ENCODE data around the gene KCNK3. TPM values are rescaled to one million over a fixed set of nuclear protein-coding genes. Genes with fewer than 3 reads are reported as not detected.

Gene KCNK3
- total and polyA plus RNA-seq, 2 of the 13 experiments (the other 11 are each of a cell fraction or from before 2014, with no cell fraction given): not detected

DNA sequence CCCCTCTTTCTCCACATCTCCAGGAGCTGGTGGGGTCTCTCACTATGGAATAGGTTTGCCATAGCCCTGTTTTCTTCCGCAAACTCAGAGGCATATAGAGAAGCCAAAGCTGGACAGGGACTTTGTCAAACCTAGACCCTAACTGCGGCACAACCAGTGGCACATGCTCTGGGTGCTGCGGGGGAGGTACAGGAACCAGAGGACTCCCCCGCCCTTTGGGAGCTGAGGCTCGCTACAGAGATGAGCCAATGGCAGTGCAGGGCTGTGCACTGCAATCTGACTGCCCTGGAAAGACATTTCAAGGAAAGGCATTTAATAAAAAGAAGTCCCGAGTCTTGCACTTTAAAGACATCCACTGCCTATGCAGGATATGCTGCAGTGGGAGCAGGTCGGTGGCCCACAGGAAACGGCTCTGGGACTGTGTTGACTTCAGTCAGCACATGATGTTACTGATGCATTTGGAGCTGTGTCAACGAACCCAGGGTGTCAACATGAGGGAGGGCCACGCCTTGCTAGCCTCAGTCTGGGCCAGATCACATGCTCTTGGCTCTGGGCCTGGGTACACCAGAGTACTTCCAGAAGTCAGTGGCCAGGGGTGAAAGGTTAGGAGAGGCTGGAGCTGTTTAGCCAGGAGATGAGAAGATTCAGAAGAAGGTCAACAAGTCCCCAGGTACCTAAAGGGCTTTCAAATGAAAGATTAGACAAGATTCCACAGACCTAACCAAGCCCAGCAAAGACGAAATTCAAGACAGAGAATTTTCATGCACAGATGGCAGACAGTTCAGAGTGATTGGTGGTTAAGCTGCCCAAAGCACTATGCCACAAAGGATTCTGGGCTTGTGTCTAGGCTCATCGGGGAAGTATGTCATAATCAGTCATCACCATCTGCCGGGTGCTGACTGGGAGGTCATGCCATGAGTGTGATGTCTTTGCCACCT is 79.8 kb downstream of the KCNK3 start (continued):
- TF ChIP-seq SSRP1 (CRISPR knock-in tag; IDR thresholded peaks at IDR 0.05) (no peak), MAFF (IDR thresholded peaks at IDR 0.05; ENCODE audit: low read depth, low read length) (no peak), ZNF614 (CRISPR knock-in tag; IDR thresholded peaks at IDR 0.05; ENCODE audit: borderline replicate concordance) (no peak), ZNF883 (CRISPR knock-in tag; IDR thresholded peaks at IDR 0.05; ENCODE audit: not compliant biosample characterization) (no peak), ZSCAN5A (CRISPR knock-in tag; IDR thresholded peaks at IDR 0.05; ENCODE audit: borderline replicate concordance) (no peak), HNF1B (CRISPR knock-in tag; IDR thresholded peaks at IDR 0.05) (no peak), ZNF720 (CRISPR knock-in tag; IDR thresholded peaks at IDR 0.05) (no peak), ZNF850 (CRISPR knock-in tag; conservative IDR thresholded peaks at IDR 0.05) (no peak), MEIS1 (CRISPR knock-in tag; IDR thresholded peaks at IDR 0.05; ENCODE audit: borderline replicate concordance) (0 out of 2 replicates have a peak, but pooled peaks have one; percentile 39), ZNF337 (CRISPR knock-in tag; IDR thresholded peaks at IDR 0.05; ENCODE audit: borderline replicate concordance, low read depth) (no peak), ZSCAN12 (CRISPR knock-in tag; IDR thresholded peaks at IDR 0.05) (no peak), AGO2 (optimal IDR thresholded peaks at IDR 0.05; ENCODE audit: low read depth, low read length) (no peak), ZNF296 (CRISPR knock-in tag; conservative IDR thresholded peaks at IDR 0.05) (no peak), ZFP82 (CRISPR knock-in tag; IDR thresholded peaks at IDR 0.05; ENCODE audit: borderline replicate concordance) (no peak), TIGD3 (CRISPR knock-in tag; IDR thresholded peaks at IDR 0.05; ENCODE audit: borderline replicate concordance) (no peak)
- TF ChIP-seq, protein P1, sequence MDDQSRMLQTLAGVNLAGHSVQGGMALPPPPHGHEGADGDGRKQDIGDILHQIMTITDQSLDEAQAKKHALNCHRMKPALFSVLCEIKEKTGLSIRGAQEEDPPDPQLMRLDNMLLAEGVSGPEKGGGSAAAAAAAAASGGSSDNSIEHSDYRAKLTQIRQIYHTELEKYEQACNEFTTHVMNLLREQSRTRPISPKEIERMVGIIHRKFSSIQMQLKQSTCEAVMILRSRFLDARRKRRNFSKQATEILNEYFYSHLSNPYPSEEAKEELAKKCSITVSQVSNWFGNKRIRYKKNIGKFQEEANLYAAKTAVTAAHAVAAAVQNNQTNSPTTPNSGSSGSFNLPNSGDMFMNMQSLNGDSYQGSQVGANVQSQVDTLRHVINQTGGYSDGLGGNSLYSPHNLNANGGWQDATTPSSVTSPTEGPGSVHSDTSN (CRISPR knock-in tag; IDR thresholded peaks at IDR 0.05; ENCODE audit: borderline replicate concordance): no peak
- TF ChIP-seq, protein P2, sequence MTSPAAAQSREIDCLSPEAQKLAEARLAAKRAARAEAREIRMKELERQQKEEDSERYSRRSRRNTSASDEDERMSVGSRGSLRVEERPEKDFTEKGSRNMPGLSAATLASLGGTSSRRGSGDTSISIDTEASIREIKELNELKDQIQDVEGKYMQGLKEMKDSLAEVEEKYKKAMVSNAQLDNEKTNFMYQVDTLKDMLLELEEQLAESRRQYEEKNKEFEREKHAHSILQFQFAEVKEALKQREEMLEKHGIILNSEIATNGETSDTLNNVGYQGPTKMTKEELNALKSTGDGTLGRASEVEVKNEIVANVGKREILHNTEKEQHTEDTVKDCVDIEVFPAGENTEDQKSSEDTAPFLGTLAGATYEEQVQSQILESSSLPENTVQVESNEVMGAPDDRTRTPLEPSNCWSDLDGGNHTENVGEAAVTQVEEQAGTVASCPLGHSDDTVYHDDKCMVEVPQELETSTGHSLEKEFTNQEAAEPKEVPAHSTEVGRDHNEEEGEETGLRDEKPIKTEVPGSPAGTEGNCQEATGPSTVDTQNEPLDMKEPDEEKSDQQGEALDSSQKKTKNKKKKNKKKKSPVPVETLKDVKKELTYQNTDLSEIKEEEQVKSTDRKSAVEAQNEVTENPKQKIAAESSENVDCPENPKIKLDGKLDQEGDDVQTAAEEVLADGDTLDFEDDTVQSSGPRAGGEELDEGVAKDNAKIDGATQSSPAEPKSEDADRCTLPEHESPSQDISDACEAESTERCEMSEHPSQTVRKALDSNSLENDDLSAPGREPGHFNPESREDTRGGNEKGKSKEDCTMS (CRISPR knock-in tag; conservative IDR thresholded peaks at IDR 0.05): no peak

Data from HepG2 (cell line).